Gastrocnemius medialis (tissue), 4 donors: ENCODE data around the gene RABGAP1L.

Experiments used
- CTCF ChIP-seq, 5 experiments: fragments of 450-650 bp in 3 of 5; fragments of 200-600 bp in 2 of 5; sonication (generic) in 2 of 5; IDR thresholded peaks in 4 of 5; conservative IDR thresholded peaks in 1 of 5; 1 replicate in 4 of 5; 2 replicates in 1 of 5; pipeline ENCODE4 v1.5.1; 2016 to 2019; ENCODE audit warnings: antibody characterized with exemption in 5 of 5, mild to moderate bottlenecking in 3 of 5, moderate library complexity in 3 of 5
- POLR2A ChIP-seq, 2 donors: fragments of 450-650 bp; IDR thresholded peaks; one replicate each; pipeline ENCODE4 v1.6.1; 2017; ENCODE audit warnings: antibody characterized with exemption in 2 of 2, mild to moderate bottlenecking in 2 of 2, moderate library complexity in 2 of 2

GRCh38 chr1:175034775-175035174 is 875.5 kb downstream of the RABGAP1L start:
- TF ChIP-seq CTCF (IDR thresholded peaks at IDR 0.05 in 4 of 5, conservative IDR thresholded peaks at IDR 0.05 in 1 of 5) (no peak), POLR2A (IDR thresholded peaks at IDR 0.05) (no peak)
